AG20443 (cell line): ENCODE data around the gene GLI2.

Experiments
- DNase-seq: peaks from one replicate; pipeline ENCODE4 v3.0.0; 2012; ENCODE audit warnings: low spot score, mixed read lengths

Gene GLI2

GRCh38 chr2:120738786-120739437, 3.2 kb downstream of the GLI2 start:
- DNase-seq, result no peak

GRCh38 chr2:120739438-120740090, 3.9 kb downstream of the GLI2 start:
- DNase-seq, result no peak

GRCh38 chr2:120740375-120740764, 4.7 kb downstream of the GLI2 start:
- no peak for DNase-seq

- DNase-seq, result no peak
Observed at GRCh38 chr2:120740765-120741524, 5.3 kb downstream of the GLI2 start.

- DNase-seq, result peak; percentile 61
Observed at GRCh38 chr2:120741571-120742561, 6.2 kb downstream of the GLI2 start.

- DNase-seq, result no peak
Observed at GRCh38 chr2:120743657-120744056, 8.0 kb downstream of the GLI2 start.

- no peak for DNase-seq
Observed at GRCh38 chr2:120744817-120745216, 9.1 kb downstream of the GLI2 start.

- no peak for DNase-seq
Observed at GRCh38 chr2:120745420-120746111, 9.9 kb downstream of the GLI2 start.

- DNase-seq, result no peak
Observed at GRCh38 chr2:120746144-120746543, 10.5 kb downstream of the GLI2 start.

GRCh38 chr2:120747281-120747680, 11.6 kb downstream of the GLI2 start:
- DNase-seq, result no peak

- DNase-seq, result no peak
Observed at GRCh38 chr2:120747706-120748105, 12.0 kb downstream of the GLI2 start.

- DNase-seq, result no peak
Observed at GRCh38 chr2:120748310-120748709, 12.6 kb downstream of the GLI2 start.

- DNase-seq, result no peak
Observed at GRCh38 chr2:120748741-120749140, 13.1 kb downstream of the GLI2 start.

GRCh38 chr2:120749506-120750431, 14.1 kb downstream of the GLI2 start:
- peak; percentile 60 for DNase-seq

- peak; percentile 72 for DNase-seq
Observed at GRCh38 chr2:120750488-120751210, 15.0 kb downstream of the GLI2 start.

- DNase-seq, result no peak
Observed at GRCh38 chr2:120751553-120751952, 15.9 kb downstream of the GLI2 start.

GRCh38 chr2:120754067-120754960, 18.6 kb downstream of the GLI2 start:
- no peak for DNase-seq
